Measurements from ENCODE around the gene CENPX.

The CENPX gene

GRCh38 chr17:82055023-82055964 is 32.6 kb upstream of the CENPX start:
- DNase-seq: no peak

DNA sequence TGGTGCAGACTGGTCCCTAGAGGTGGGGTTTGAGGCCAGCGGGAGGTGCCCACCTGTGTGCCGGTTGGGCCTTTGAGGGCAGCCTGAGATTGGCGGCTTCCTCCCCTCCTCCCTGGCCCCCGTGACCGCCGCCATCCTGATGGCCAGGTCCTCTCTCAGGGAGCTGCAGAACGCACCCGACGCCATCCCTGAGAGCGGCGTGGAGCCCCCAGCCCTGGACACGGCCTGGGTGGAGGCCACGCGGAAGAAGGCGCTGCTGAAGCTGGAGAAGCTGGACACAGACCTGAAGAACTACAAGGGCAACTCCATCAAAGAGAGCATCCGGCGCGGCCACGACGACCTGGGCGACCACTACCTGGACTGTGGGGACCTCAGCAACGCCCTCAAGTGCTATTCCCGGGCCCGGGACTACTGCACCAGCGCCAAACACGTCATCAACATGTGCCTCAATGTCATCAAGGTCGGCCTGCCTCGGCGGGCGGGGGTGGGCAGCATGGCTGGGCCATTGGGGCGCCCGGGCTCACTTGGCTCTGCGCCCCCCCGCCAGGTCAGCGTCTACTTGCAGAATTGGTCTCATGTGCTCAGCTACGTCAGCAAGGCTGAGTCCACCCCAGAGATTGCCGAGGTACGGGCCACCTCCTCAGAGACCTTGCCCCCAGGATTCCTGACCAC is 31.8 kb upstream of the CENPX start:
- DNase-seq: no peak

DNA sequence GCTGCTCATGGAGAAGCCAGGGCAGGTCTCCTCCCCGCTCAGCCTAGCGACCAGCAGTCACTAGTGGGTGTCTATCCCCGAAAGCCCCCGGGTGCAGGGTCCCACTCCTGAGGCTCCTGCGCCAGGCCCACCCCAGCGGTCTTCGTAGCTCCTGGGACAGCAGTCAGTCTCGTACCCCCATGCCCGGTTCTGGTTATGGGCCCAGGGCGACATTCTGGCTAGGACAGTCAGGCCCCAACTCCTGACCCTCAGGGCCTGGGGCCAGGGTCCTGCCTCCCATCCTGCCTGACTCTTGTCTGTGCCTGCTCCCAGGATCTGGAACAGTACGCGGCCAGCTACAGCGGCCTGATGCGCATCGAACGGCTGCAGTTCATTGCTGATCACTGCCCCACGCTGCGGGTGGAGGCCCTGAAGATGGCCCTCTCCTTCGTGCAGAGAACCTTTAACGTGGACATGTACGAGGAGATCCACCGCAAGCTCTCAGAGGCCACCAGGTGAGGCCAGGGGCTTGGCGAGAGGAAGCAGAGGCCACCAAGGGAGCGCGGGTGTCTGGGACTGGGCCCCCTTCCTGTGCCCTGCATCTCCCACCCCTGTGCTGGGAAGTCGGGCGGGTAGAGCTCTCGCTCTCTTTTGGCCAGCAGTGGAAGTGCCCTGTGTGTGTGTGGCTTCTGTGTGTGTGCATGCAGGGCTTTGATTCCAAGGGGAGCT is 31.0 kb upstream of the CENPX start:
- no peak for DNase-seq

GRCh38 chr17:82053130-82053529 is 30.5 kb upstream of the CENPX start:
- DNase-seq: no peak

GRCh38 chr17:82052638-82053059 is 30.0 kb upstream of the CENPX start:
- DNase-seq: no peak

DNA sequence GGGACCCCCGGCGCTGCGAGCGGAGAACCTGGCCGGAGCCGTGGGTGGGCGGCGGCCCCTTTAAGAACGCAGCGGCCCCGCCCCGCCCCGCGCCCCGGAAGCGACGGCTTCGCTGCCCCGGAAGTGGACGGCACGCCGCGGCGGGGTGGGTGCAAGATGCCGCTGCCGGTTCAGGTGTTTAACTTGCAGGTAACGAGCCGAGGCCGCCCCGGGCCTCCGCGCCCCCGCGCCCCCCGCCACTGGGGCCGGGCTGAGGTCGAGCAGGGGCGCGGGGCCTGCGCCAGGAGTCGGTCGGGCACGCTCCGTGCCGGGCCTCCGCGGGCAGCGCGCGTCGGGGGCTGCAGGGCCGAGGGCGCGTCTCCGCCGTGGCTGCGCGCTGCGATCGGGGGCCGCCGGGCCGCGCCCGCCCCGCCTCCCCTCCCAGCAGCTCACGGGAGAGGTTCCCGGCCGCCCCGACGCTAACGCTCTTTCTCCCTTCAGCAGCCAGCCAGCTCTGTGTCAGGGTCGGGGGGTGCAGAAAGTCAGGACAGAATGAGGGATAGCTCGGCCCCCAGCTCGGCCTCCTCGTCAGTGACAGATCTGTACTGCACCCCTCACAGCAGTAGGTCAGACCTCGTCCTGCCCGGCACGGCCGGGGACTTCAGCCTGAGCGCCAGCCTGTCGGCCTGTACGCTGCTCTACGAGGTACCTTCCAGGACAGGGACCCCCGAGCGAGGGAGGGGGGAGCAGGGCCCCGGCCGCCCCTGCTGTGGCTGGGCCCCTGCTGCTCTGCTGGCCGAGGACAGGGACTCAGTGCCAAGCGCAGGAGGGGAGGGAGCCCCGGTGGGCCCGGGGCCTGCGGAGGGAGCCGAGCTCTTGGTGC is 29.3 kb upstream of the CENPX start, which contains the start of the genes GPS1 and RFNG:
GPS1 (plus strand) TSS at position 123 of the 862 bp plus-strand sequence; CDS start at position 157, 34 bp downstream.
RFNG (minus strand) TSS at position 36 of the 862 bp plus-strand sequence. CDS start 45 bp downstream, outside the sequence.
- DNase-seq: peak; percentile 84

DNA sequence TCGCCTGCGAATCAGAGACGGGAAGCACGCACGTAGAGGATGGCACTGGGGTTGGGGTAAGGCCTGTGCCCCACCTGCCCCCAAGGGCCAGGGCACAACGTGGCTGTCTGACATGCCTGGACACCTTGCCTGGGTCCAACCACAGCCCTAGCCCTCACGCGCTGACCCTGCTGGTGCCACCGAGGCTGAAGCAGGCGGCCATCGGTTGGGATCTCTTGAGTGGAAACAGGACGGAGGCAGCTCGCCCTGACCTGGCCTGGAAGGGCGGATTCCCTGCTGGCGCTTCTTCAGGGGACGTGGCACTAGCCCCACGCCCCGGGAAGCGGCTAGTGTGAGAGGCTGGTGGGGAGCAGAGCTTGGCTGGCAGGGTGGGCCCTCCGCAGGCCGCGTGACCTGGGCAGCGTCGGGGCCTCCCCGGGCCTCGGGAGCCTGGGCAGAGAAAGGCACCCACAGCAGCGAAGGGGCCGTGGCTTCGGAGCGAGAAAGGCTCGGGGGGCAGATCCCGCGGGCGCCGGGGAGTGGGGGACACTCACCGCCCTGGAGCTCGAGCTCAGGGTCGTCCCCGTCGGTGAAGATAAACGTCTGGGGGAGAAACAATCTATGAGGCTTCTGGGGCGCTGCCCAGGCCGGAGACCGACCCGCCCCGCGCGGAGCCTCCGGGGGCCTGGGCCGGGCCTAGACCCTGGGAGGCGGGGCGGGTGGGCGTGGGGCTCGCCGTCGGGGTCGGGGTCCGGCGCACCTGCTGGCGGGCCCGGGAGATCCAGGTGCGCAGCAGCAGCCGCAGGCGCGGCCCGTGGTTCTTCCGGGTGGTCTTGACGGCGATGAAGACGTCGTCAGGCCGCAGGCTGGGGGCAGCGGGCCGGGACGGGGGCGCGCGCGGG is 28.3 kb upstream of the CENPX start:
- no peak for DNase-seq

GRCh38 chr17:82050152-82050760 is 27.6 kb upstream of the CENPX start:
- no peak for DNase-seq

DNA sequence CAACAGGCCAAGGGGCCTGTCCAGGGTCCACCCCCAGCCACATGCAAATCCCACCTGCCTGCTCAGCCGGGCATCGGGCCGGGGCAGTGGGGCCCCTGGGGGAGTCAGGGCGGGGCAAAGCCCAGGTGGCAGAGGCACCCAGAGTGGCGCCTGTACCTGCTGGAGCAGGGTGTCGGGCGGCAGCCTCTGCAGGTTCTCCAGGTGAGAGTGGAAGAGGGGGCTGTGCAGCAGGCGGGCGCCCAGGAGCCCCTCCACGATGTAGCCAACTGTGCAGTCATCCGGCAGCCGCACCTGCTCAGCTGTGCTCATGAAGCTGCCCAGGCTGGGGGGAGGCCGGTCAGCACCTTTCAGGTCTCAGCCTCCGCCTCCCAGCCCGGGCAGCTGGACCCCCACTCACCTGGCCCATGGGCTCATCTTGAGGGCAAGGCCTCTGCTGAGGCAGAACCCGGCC is 26.9 kb upstream of the CENPX start:
- no peak for DNase-seq

- DNase-seq: no peak
Observed at GRCh38 chr17:82049106-82049505, 26.4 kb upstream of the CENPX start.

DNA sequence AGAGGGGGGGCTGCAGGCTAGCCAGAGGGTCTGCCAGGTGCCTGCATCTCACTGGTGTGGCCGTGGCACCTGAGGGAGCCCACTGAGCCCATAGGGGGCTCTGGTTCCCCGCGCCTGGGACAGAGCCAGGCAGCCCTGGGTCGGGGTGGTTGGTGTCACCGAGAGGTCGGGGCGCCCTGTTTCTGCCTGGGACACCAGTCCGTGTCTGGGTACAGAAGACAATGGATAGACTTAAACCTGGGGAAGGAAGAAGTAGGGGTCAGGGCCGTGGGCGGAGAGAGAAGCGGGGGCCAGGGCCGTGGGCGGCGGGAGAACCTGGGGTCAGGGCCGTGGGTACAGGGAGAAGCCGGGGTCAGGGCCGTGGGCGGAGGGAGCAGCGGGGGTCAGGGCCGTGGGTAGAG is 25.9 kb upstream of the CENPX start:
- no peak for DNase-seq

DNA sequence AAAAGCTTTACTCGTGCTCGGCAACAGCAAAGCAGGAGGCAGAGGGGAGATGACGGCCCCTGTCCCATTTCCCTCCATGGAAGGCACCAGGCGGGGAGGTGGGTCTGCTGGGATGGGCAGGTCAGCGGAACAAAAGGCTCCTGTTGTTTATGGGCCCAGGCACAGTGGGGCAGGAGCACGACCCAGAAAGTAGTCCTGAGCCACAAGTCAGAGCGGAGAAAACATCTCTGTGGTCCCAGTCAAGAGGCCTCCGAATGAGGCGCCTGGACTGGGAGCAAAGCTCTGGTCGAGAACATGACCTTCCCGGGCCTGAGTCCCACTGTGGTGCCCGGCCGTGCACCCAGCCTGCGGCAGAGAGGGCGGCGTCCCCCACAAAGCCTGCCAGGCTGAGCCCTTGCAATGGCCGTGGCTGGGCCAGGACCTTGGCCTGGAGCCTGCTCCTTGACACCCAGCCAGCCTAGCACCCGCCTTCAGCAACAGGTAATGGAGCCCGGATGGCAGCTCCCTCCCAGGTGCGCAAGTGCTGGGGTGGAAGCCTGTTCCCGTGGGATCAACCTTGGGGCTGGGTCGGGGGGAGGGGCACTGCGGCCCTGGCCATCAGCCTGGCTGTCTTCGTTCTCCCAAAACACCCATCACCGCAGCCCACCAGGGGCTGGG is 25.4 kb upstream of the CENPX start:
- DNase-seq: no peak

- DNase-seq: no peak
Observed at GRCh38 chr17:82047379-82047778, 24.7 kb upstream of the CENPX start.

DNA sequence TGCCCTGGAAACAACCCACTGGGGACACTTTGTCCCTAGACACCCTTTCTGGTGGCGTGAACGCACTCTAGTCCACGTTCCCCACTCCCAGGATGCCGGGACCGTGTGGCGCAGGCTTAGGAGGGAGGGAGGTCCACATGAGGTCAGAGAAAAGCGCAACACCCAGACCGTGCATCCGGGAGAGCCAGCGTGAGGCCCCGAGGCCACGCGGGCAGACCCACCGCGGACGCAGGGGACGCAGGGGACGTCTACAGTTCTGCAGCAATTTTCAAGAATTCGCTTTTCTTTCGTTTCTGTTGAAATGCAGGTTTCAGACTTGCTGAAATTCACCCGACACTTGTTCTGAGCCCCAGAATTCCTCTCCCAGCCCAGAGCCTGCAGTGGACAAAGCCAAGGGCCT is 24.2 kb upstream of the CENPX start:
- no peak for DNase-seq

DNA sequence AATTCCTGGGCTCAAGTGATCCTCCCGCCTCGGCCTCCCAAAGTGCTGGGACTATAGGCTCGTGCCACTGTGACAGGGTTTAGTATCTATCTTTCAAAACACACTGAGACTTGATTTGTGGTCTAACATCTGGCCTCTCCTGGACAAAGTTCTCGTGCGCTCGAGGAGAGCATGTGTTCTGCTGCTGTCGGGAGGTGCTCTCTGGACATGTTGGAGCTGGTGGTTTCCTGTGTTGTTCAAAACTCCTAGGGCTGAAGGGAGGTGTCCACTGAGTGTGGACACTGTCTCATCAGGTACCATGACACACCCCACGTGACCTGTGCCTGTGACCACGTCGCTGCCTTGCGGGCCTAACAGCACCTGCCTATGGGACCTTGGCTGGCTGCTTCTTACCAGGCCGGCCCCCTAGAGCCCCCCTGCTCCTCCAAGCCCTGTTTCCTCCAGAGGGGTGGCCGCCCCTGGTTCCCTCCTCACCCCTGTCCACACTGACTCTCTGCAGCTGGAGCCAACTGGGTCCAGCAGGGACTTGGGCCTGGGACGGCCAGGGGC is 23.3 kb upstream of the CENPX start:
- no peak for DNase-seq

- no peak for DNase-seq
Observed at GRCh38 chr17:82043507-82043906, 20.8 kb upstream of the CENPX start.

DNA sequence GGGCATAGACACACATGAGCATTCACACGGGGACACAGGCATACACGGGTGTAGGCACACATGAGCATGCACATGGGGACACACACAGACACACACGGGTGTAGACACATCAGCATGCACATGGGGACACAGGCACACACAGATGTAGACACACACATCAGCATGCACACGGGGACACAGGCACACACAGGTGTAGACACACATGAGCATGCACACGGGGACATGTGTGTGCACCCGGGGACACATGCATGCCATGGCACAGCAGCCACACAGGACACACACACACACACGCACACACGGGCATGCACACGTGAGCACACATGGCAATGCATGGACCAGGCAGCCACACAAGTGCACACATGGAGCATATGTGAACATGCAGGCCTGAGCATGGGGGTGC is 20.0 kb upstream of the CENPX start:
- no peak for DNase-seq

- DNase-seq: no peak
Observed at GRCh38 chr17:82041144-82041814, 18.6 kb upstream of the CENPX start.

DNA sequence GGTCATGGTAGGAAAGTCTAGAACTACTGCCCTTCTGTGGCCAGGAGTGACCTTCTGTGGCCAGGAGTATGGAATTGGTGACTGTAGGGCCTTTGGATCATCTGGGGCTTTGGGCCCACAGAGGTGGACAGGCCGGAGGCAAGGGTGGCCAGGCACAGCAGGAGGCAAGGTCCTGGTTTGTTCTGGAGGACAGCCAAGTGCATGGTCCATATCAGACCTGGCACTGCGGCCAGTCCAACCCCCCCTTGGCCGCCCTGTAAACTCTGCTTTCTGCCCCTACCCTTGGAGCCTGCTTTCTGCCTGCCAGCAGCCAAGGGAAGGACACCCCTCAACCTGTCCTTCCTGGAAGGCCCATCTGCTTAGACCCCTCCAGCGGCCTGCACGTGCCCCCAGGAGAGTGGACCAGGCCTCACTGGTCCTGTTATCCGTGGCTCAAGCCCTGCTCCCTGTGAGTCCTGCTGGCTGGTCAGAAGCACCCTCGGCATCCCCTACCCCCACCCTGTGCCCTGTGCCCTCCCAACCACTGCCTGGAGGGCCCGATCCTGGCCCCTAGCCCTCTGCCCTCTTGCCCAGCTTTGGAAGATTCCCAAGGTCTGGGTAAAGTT is 17.1 kb upstream of the CENPX start:
- DNase-seq: no peak
